Fibroblast of mammary gland (primary cell): Measurements from ENCODE around the gene OR5A1.

Source experiments
- DNase-seq: peaks from one replicate; pipeline ENCODE4 v3.0.0-alpha.2; 2010; ENCODE audit warnings: low read depth
- H3K4me3 ChIP-seq: 2 replicates; pipeline ENCODE4 v1.5.1; 2011; ENCODE audit warnings: low read depth, mild to moderate bottlenecking, low read length, moderate library complexity; ENCODE audit not compliant: control insufficient read depth
- TF ChIP-seq, protein P1 (sequence below): conservative IDR thresholded peaks from 2 replicates; pipeline ENCODE4 v1.5.1; 2011; ENCODE audit warnings: low read depth, low read length, inconsistent platforms; ENCODE audit not compliant: control insufficient read depth, insufficient read depth

Gene OR5A1

DNA sequence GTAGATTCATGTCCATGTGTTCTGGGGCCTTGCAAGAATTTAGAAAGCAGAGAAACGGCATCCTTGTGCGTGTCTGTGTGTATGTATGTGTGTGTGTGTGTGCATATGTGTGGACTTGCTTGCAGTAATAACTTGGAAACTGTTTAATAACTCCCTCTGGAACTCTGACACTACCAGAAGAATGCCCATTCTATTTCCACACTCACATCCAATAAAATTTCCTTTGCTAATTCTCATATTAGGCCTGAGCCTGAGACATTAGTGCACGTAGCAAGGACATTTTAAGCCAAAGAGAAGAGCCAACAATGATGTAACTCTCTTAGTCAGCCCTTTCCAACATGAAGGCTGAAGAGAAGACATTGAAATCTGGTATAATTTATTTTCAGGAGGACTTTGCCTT lies 23.6 kb downstream of the OR5A1 start:
- no peak for DNase-seq
- H3K4me3 ChIP-seq, result no peak overlapping the region
- TF ChIP-seq, protein P1, sequence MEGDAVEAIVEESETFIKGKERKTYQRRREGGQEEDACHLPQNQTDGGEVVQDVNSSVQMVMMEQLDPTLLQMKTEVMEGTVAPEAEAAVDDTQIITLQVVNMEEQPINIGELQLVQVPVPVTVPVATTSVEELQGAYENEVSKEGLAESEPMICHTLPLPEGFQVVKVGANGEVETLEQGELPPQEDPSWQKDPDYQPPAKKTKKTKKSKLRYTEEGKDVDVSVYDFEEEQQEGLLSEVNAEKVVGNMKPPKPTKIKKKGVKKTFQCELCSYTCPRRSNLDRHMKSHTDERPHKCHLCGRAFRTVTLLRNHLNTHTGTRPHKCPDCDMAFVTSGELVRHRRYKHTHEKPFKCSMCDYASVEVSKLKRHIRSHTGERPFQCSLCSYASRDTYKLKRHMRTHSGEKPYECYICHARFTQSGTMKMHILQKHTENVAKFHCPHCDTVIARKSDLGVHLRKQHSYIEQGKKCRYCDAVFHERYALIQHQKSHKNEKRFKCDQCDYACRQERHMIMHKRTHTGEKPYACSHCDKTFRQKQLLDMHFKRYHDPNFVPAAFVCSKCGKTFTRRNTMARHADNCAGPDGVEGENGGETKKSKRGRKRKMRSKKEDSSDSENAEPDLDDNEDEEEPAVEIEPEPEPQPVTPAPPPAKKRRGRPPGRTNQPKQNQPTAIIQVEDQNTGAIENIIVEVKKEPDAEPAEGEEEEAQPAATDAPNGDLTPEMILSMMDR, result no peak

DNA sequence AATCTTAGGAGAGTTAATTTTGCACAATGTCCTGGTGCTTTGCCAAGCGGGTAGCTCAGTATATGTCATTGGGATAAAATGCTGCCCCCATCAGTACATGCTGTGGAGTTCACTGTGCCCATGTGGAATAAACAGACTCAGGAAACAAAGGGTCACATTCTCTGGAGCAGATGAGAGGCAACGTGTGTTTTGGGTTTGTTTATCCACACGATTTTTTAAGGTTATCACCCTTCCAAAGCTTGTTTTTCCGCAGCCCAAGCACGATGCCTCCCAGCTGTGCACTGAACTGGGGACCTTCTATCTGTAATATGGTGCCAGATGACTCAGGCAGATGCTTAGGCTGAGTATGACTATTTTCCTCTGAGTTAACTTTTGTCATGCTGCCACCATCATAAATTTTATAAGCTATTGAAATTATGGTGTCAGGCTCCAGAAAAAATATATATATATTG lies 26.9 kb downstream of the OR5A1 start:
- TF ChIP-seq, protein P1, result no peak
- peak; percentile 53 for DNase-seq
- H3K4me3 ChIP-seq, result no peak overlapping the region

DNA sequence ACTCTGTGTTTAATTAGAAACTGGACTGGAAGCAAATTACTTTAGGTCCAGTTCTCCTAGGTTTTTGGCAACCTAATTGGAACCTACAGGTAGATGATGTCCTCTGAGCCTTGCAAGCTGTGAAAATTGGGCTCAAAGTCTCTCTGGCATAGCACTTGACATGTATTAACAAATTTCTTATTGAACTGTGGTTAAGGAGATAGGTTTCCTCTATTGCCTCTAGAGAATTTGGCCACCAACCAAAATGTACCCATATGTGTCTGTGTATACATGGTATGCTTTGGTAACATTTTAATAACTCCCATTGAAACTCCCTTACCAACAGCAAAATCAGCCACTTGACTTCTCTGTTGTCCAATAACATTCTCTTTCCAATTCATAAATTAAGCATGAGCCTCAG lies 36.7 kb downstream of the OR5A1 start, which contains the start of gene OR4D10:
Gene OR4D10 (plus strand): TSS at position 301 of the 400 bp plus-strand sequence. CDS start 4,115 bp downstream, outside the sequence.
- TF ChIP-seq, protein P1, result no peak
- DNase-seq, result no peak
- no peak within 1 kb of the TSS for H3K4me3 ChIP-seq

DNA sequence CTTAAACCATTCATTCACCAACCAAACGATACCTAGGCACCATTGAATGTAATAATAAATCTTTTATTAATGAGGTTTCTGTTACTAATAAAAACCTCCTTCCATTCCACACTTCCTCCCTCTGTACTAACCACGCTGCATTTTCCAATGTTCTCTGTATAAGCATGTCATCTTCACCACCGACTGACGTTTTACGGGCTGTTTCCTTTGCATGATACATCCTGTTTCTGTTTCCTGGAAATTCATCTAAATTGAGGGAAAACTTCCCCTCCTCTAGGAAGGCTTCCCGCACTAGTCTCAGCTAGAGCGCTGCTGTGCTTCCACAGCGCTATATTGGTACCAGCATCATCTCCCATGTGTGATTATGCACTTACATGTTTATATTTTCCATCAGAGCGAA lies 38.9 kb downstream of the OR5A1 start:
- TF ChIP-seq, protein P1, result no peak
- no peak overlapping the region for H3K4me3 ChIP-seq
- no peak for DNase-seq

DNA sequence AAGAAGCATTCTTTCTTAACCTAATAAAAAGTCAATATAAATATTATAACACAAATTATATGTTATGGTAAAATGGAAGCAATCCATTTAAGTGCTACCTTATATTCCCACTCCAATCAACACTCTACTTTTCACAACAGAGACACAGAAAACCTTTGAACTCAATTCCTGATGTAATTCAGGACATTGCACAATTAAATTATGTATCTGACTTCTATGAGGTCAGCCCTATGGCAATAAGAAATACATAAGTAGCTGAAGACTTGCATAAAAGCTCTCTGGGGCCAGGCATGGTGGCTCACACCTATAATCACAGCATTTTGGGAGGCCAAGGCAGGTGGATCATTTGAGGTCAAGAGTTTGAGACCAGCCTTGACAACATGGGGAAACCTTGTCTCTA lies 43.6 kb downstream of the OR5A1 start:
- H3K4me3 ChIP-seq, result no peak overlapping the region
- DNase-seq, result no peak
- TF ChIP-seq, protein P1, result no peak

DNA sequence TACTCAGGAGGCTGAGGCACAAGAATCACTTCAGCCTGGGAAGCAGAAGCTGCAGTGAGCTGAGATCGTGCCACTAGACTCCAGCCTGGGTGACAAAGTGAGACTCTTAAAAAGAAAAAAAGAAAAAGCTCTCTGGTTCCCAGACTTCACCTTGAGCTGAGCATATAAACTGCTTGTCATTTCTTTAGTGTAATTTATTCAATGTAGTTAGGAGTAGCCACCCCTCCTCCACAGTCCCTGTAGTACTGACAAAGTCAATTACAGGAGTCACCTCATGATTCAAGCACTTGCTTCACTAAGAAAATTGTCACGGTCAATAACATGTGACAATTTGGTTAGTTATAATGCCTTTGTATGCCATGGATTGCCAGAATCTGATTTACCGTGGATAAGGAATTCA lies 44.1 kb downstream of the OR5A1 start:
- DNase-seq, result no peak
- H3K4me3 ChIP-seq, result no peak overlapping the region
- TF ChIP-seq, protein P1, result no peak
